Caco-2 (cell line): ENCODE results near the gene NRF1. TPM values are rescaled to one million over a fixed set of nuclear protein-coding genes. Genes with fewer than 3 reads are reported as not detected.
"Not testable (repeated sequence)": the region's sequence is repeated elsewhere in the genome, so short reads cannot be mapped to it uniquely, and the experiment has no call there.

Source experiments
- BruUV-seq: library from RNA; stranded (reverse); fragments of 400-500 nt; replicated peaks from 2 replicates; lab custom pipeline; 2021; lab: Mats Ljungman, UMichigan
- CTCF ChIA-PET: fragments of 300-600 bp; sonication (Branson Sonifier 250); formaldehyde crosslinking; loops from one replicate; lab custom pipeline; 2022; ENCODE audit warnings: antibody characterized with exemption; lab: Charles Lee
- POLR2A ChIA-PET: fragments of 300-600 bp; sonication (Branson Sonifier 250); formaldehyde crosslinking; loops from one replicate; lab custom pipeline; 2022; ENCODE audit warnings: antibody characterized with exemption; lab: Charles Lee
- DNase-seq, 2 experiments: peaks; one replicate each; pipeline versions ENCODE4 v3.0.0 to v3.0.0-alpha.2; 2020 to 2022
- H3K27me3 ChIP-seq: replicated peaks from 2 replicates; pipeline ENCODE4 v1.6.0; 2011; ENCODE audit warnings: low read length; ENCODE audit not compliant: control insufficient read depth, insufficient read depth
- H3K36me3 ChIP-seq: 2 replicates; pipeline ENCODE4 v1.5.1; 2011; ENCODE audit warnings: low read length; ENCODE audit not compliant: control insufficient read depth, insufficient read depth
- H3K4me1 ChIP-seq: fragments of 250-450 bp; sonication (Bioruptor Pico); 2 replicates; pipeline ENCODE4 v1.5.1; 2020; ENCODE audit warnings: mild to moderate bottlenecking
- H3K4me3 ChIP-seq: 2 replicates; pipeline ENCODE4 v1.5.1; 2011; ENCODE audit warnings: low read depth, mild to moderate bottlenecking, control low read depth, low read length
- H3K9me3 ChIP-seq: fragments of 250-450 bp; sonication (Bioruptor Pico); 2 replicates; pipeline ENCODE4 v1.5.1; 2020; ENCODE audit warnings: mild to moderate bottlenecking, moderate library complexity
- H3K27ac Mint-ChIP-seq: one replicate; pipeline ENCODE4 v1.8.0; 2022; ENCODE audit warnings: mixed read lengths; ENCODE audit not compliant: unreplicated experiment
- H3K27me3 Mint-ChIP-seq: one replicate; pipeline ENCODE4 v1.8.0; 2022; ENCODE audit warnings: mixed read lengths; ENCODE audit not compliant: insufficient read depth, unreplicated experiment
- H3K36me3 Mint-ChIP-seq: one replicate; pipeline ENCODE4 v1.8.0; 2022; ENCODE audit warnings: mild to moderate bottlenecking, mixed read lengths; ENCODE audit not compliant: insufficient read depth, unreplicated experiment
- H3K4me1 Mint-ChIP-seq: one replicate; pipeline ENCODE4 v1.8.0; 2022; ENCODE audit warnings: low read depth, mixed read lengths; ENCODE audit not compliant: unreplicated experiment
- H3K4me3 Mint-ChIP-seq: one replicate; pipeline ENCODE4 v1.8.0; 2022; ENCODE audit warnings: mild to moderate bottlenecking, moderate library complexity, mixed read lengths; ENCODE audit not compliant: unreplicated experiment
- H3K9me3 Mint-ChIP-seq: one replicate; pipeline ENCODE4 v1.8.0; 2022; ENCODE audit warnings: mixed read lengths; ENCODE audit not compliant: unreplicated experiment
- intact Hi-C: fragments of 100-400 bp; cut with micrococcal nuclease; formaldehyde crosslinking; loops from one replicate; pipeline ENCODE4 v1.10.0; 2022; ENCODE audit not compliant: unreplicated experiment
- total RNA-seq: library from RNA; stranded (reverse); gene quantifications from 2 replicates; pipeline ENCODE4 v1.2.3, GENCODE V29; 2022
- TF ChIP-seq, protein P1 (sequence below), 2 experiments: fragments of 200-600 bp in 1 of 2; IDR thresholded peaks; 1 replicate in 1 of 2; 2 replicates in 1 of 2; pipeline versions ENCODE4 v1.5.1 to v1.8.0; 2011 to 2022; ENCODE audit warnings: antibody characterized with exemption in 1 of 2, control low read depth in 1 of 2, inconsistent platforms in 1 of 2, low read depth in 1 of 2, low read length in 1 of 2, mild to moderate bottlenecking in 1 of 2, moderate library complexity in 1 of 2; ENCODE audit not compliant: insufficient read depth in 1 of 2, severe bottlenecking in 1 of 2, unreplicated experiment in 1 of 2

The NRF1 gene
- total RNA-seq, 1 experiment from 2014 or later = 22.5 TPM

DNA sequence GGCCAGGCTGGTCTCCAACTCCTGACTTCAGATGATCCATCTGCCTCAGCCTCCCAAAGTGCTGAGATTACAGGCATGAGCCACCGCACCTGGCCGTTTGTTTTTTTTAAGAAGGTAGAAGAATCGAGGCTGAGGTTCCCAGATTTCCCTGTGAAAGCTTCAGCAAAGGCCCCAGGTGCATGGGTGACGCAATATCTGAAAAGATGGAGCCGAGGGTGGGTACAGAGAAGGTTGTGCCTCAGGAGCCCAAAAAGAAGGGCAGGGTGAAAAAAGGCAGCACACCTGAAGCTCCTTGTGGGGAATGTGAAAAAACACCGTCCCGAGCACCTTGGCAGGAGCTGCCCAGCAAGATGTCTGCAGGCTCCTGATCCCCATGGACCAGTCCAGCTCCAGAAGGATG lies 35.8 kb upstream of the NRF1 start:
- no peak for DNase-seq
- TF ChIP-seq, protein P1, sequence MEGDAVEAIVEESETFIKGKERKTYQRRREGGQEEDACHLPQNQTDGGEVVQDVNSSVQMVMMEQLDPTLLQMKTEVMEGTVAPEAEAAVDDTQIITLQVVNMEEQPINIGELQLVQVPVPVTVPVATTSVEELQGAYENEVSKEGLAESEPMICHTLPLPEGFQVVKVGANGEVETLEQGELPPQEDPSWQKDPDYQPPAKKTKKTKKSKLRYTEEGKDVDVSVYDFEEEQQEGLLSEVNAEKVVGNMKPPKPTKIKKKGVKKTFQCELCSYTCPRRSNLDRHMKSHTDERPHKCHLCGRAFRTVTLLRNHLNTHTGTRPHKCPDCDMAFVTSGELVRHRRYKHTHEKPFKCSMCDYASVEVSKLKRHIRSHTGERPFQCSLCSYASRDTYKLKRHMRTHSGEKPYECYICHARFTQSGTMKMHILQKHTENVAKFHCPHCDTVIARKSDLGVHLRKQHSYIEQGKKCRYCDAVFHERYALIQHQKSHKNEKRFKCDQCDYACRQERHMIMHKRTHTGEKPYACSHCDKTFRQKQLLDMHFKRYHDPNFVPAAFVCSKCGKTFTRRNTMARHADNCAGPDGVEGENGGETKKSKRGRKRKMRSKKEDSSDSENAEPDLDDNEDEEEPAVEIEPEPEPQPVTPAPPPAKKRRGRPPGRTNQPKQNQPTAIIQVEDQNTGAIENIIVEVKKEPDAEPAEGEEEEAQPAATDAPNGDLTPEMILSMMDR (IDR thresholded peaks at IDR 0.05; ENCODE audit: insufficient read depth in 1 of 2, low read depth in 1 of 2, low read length in 1 of 2, severe bottlenecking in 1 of 2, unreplicated experiment in 1 of 2) = no peak
- POLR2A ChIA-PET = no interaction called here
- intact Hi-C loops = no loop called here
- H3K4me3 ChIP-seq = no peak overlapping the region
- Mint-ChIP-seq H3K27ac (no peak overlapping the region), H3K36me3 (peaks cover 4% of the 10 kb centered on the region), H3K27me3 (no peaks in the 10 kb centered on the region), H3K9me3 (peaks cover 16% of the 10 kb centered on the region), H3K4me3 (no peak overlapping the region), H3K4me1 (no peaks in the 10 kb centered on the region)
- no peaks in the 10 kb centered on the region for H3K36me3 ChIP-seq
- peaks cover 9% of the 10 kb centered on the region for H3K9me3 ChIP-seq
- H3K27me3 ChIP-seq = no peaks in the 10 kb centered on the region
- CTCF ChIA-PET = no interaction called here
- BruUV-seq = no TSS peak
- no peaks in the 10 kb centered on the region for H3K4me1 ChIP-seq

DNA sequence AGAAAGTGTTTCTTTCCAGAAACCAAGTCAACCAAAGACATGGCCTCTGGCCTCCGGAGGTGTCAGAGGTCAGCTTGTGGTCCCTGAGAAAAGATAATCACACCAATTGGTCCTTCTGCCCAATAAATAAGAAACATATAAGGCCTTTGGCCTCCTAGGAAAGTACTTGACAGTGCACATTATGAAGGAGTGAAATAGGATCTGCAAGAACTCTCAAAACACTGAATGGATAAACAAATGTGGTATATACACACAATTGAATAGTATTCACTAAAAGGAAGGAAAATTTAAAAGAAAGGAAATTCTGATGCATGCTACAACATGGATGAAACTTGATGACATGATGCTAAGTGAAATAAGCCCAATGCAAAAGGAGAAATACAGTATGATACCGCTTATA lies 35.4 kb upstream of the NRF1 start:
- H3K27me3 Mint-ChIP-seq = no peaks in the 10 kb centered on the region
- peaks cover 9% of the 10 kb centered on the region for H3K9me3 ChIP-seq
- CTCF ChIA-PET = no interaction called here
- no peak overlapping the region for H3K4me3 Mint-ChIP-seq
- no peak overlapping the region for H3K27ac Mint-ChIP-seq
- peaks cover 20% of the 10 kb centered on the region for H3K9me3 Mint-ChIP-seq
- no peaks in the 10 kb centered on the region for H3K36me3 Mint-ChIP-seq
- no peaks in the 10 kb centered on the region for H3K27me3 ChIP-seq
- no peaks in the 10 kb centered on the region for H3K4me1 ChIP-seq
- TF ChIP-seq, protein P1 (IDR thresholded peaks at IDR 0.05; ENCODE audit: insufficient read depth in 1 of 2, low read depth in 1 of 2, low read length in 1 of 2, severe bottlenecking in 1 of 2, unreplicated experiment in 1 of 2) = no peak
- H3K4me1 Mint-ChIP-seq = no peaks in the 10 kb centered on the region
- POLR2A ChIA-PET = no interaction called here
- DNase-seq = no peak
- intact Hi-C loops = no loop called here
- H3K4me3 ChIP-seq = no peak overlapping the region
- no TSS peak for BruUV-seq
- no peaks in the 10 kb centered on the region for H3K36me3 ChIP-seq

DNA sequence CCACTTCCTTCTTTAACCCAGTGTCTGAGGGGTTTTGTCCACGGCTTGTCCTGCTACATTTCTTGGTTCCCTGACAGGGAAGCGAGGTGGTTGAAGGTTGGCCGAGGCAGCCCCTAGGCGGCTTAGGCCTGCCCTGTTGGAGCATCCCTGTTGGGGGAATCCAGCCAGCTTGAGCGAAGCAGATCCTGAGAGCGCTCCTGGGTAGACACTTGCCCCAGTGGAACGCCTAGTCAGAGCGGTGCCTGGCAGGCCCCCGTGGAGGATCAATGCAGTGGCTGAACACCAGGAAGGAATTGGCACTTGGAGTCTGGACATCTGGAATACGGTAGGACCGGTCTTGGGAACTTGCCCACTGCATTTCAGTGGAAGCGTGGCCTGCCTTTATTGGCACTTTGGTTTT lies 32.7 kb upstream of the NRF1 start:
- no peaks in the 10 kb centered on the region for H3K4me1 Mint-ChIP-seq
- H3K4me3 ChIP-seq = no peak overlapping the region
- peaks cover 22% of the 10 kb centered on the region for H3K9me3 Mint-ChIP-seq
- no peaks in the 10 kb centered on the region for H3K36me3 Mint-ChIP-seq
- no peak overlapping the region for H3K4me3 Mint-ChIP-seq
- H3K27me3 ChIP-seq = no peaks in the 10 kb centered on the region
- intact Hi-C loops = no loop called here
- TF ChIP-seq, protein P1 (IDR thresholded peaks at IDR 0.05; ENCODE audit: insufficient read depth in 1 of 2, low read depth in 1 of 2, low read length in 1 of 2, severe bottlenecking in 1 of 2, unreplicated experiment in 1 of 2) = no peak
- H3K27ac Mint-ChIP-seq = no peak overlapping the region
- ChIA-PET CTCF (no interaction called here), POLR2A (no interaction called here)
- H3K9me3 ChIP-seq = peaks cover 11% of the 10 kb centered on the region
- no TSS peak for BruUV-seq
- H3K27me3 Mint-ChIP-seq = no peaks in the 10 kb centered on the region
- no peaks in the 10 kb centered on the region for H3K36me3 ChIP-seq
- DNase-seq = no peak
- H3K4me1 ChIP-seq = no peaks in the 10 kb centered on the region

DNA sequence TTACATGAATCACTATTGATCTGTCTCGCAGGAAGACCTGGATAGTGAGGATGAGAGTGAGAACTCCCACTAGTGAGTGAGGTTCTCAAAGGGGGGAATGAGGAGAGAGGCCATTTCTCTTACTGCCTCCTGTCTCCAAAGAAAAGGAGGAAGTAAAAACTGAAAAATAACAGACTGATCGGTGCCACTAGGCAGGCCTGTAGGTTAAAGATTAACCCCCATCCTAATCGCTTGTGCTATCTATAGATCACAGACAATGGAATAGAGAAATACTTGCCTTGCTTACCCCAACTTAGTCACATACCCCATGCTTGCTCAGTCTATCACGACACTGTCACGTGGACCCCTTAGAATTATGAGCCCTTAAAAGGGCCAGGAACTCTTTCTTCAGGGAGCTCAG lies 25.3 kb upstream of the NRF1 start:
- intact Hi-C loops, H3K4me1 Mint-ChIP-seq: not testable (repeated sequence)

More for the DNA sequence above, 25.3 kb upstream of the NRF1 start:
- CTCF ChIA-PET, H3K4me3 Mint-ChIP-seq, BruUV-seq, DNase-seq, H3K36me3 ChIP-seq, H3K36me3 Mint-ChIP-seq, H3K27ac Mint-ChIP-seq, H3K4me3 ChIP-seq, H3K4me1 ChIP-seq, H3K27me3 Mint-ChIP-seq, H3K27me3 ChIP-seq, POLR2A ChIA-PET: not testable (repeated sequence)
- H3K9me3 Mint-ChIP-seq = peaks cover 39% of the 10 kb centered on the region
- H3K9me3 ChIP-seq = peaks cover 22% of the 10 kb centered on the region
